SK-N-MC (cell line): Measurements from ENCODE around the gene UPF3B.

Experiments
- DNase-seq: peaks from one replicate; pipeline ENCODE4 v3.0.0-alpha.2; 2011; ENCODE audit warnings: low read depth, low spot score
- H3K27ac ChIP-seq: fragments of 200-600 bp; sonication (generic); 2 replicates; pipeline ENCODE4 v1.5.1; 2016; ENCODE audit warnings: mixed run types
- H3K36me3 ChIP-seq: fragments of 200-600 bp; sonication (generic); 2 replicates; pipeline ENCODE4 v1.6.1; 2017; ENCODE audit warnings: antibody characterized with exemption, low read length, mixed read lengths; ENCODE audit not compliant: insufficient read depth
- H3K4me3 ChIP-seq: fragments of 200-600 bp; sonication (generic); 2 replicates; pipeline ENCODE4 v1.5.1; 2016
- H3K9ac ChIP-seq: fragments of 200-600 bp; sonication (generic); 2 replicates; pipeline ENCODE4 v1.8.0; 2017; ENCODE audit warnings: mixed run types, mixed read lengths; ENCODE audit not compliant: insufficient read length
- H3K9me3 ChIP-seq: fragments of 200-600 bp; sonication (generic); 2 replicates; pipeline ENCODE4 v1.6.1; 2017; ENCODE audit warnings: low read depth, mild to moderate bottlenecking, antibody characterized with exemption, low read length, moderate library complexity, mixed read lengths
- EZH2 ChIP-seq: fragments of 200-600 bp; sonication (generic); IDR thresholded peaks from one replicate; pipeline ENCODE4 v1.6.1; 2017; ENCODE audit warnings: antibody characterized with exemption
- FOXP2 ChIP-seq: optimal IDR thresholded peaks from 2 replicates; pipeline ENCODE3; 2011; ENCODE audit warnings: mild to moderate bottlenecking, moderate library complexity; ENCODE audit not compliant: insufficient read depth; ENCODE audit errors: extremely low read length, control extremely low read depth
- POLR2AphosphoS5 ChIP-seq: IDR thresholded peaks from 2 replicates; pipeline ENCODE4 v1.6.1; 2012; ENCODE audit warnings: mild to moderate bottlenecking, low read depth, low read length, borderline replicate concordance

Gene UPF3B

GRCh38 chrX:119880552-119881437 is 28.0 kb upstream of the UPF3B start:
- no peak for TF ChIP-seq EZH2
- TF ChIP-seq FOXP2, result no peak
- TF ChIP-seq POLR2AphosphoS5, result no peak
- DNase-seq, result no peak
- Histone ChIP-seq H3K9ac (no peak overlapping the region), H3K4me3 (no peak overlapping the region), H3K36me3 (peaks cover 9% of the 10 kb centered on the region), H3K27ac (no peak overlapping the region), H3K9me3 (no peaks in the 10 kb centered on the region)

- H3K9me3 ChIP-seq, result no peaks in the 10 kb centered on the region
These were observed 27.3 kb upstream of the UPF3B start for GRCh38 chrX:119880076-119880475.

DNA sequence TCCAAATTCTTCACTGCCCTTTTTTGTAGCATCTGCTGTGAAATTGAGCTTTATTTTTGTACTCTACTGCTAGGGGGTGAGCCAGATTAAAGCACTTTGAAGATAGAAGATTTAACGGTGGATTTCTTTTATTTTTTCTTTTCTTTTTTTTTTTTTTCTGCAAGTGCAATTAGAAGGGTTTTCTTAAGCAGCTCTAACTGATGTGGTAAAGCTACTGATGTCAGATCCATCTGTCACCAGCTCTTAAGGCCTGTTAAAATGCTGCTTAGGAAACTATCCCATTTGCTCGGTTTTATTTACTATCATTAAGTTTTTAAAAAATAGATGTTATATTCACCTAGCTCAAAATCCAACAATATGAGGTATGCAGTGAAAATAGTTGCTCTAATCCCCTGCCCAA is 26.0 kb upstream of the UPF3B start:
- no peak for DNase-seq
- Histone ChIP-seq H3K9ac (no peak overlapping the region), H3K9me3 (no peaks in the 10 kb centered on the region), H3K27ac (no peak overlapping the region), H3K4me3 (no peak overlapping the region), H3K36me3 (peaks cover 19% of the 10 kb centered on the region)
- TF ChIP-seq POLR2AphosphoS5, result no peak
- no peak for TF ChIP-seq FOXP2
- no peak for TF ChIP-seq EZH2

More at GRCh38 chrX:119880076-119880475, 27.3 kb upstream of the UPF3B start:
- DNase-seq, result no peak
- H3K27ac ChIP-seq, result no peak overlapping the region
- no peak overlapping the region for H3K4me3 ChIP-seq
- TF ChIP-seq EZH2, result no peak
- peaks cover 16% of the 10 kb centered on the region for H3K36me3 ChIP-seq
- H3K9ac ChIP-seq, result no peak overlapping the region

GRCh38 chrX:119871599-119872395 is 19.0 kb upstream of the UPF3B start, which contains the start of the genes NDUFA1 and RNF113A:
Gene NDUFA1, plus strand, starts transcription at chrX:119871832. Its CDS starts 80 bp downstream, at chrX:119871912.
Gene RNF113A, minus strand, starts transcription at chrX:119871733. Its CDS starts 120 bp downstream, at chrX:119871613.
- Histone ChIP-seq H3K4me3 (peak within 1 kb of the TSS; percentile 93), H3K36me3 (peaks cover 11% of the 10 kb centered on the region; the same call in 1 of the 2 replicates), H3K27ac (peak within 1 kb of the TSS; percentile 93), H3K9ac (peak within 1 kb of the TSS; percentile 88), H3K9me3 (no peaks in the 10 kb centered on the region)
- TF ChIP-seq POLR2AphosphoS5 (peak; percentile 82), EZH2 (no peak)
- DNase-seq, result no peak

DNA sequence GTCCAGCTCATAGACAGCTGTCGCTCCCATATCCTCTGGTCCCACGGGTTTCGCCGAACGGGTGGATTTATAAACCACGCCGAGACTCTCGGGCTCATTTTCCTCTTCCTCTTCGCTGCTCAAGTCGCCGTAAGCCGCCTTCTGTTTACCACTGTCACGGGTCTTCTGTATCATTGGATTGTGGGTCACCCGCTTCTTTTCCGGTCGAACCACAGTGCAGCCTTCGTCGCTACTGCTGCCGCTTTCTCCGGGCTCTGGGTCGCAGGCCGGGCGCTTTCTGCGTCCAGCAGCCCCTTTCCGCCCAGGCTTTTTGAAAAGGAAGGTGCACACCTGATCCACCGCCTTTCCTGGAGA is 18.5 kb upstream of the UPF3B start:
- H3K9me3 ChIP-seq, result no peaks in the 10 kb centered on the region
- peaks cover 11% of the 10 kb centered on the region; the same call in 1 of the 2 replicates for H3K36me3 ChIP-seq
- H3K9ac ChIP-seq, result peak overlapping the region; percentile 88
- H3K4me3 ChIP-seq, result peak overlapping the region; percentile 93
- TF ChIP-seq FOXP2 (no peak), EZH2 (no peak), POLR2AphosphoS5 (no peak)
- peak overlapping the region; percentile 93; the same call in 1 of the 2 replicates for H3K27ac ChIP-seq
- DNase-seq, result no peak

DNA sequence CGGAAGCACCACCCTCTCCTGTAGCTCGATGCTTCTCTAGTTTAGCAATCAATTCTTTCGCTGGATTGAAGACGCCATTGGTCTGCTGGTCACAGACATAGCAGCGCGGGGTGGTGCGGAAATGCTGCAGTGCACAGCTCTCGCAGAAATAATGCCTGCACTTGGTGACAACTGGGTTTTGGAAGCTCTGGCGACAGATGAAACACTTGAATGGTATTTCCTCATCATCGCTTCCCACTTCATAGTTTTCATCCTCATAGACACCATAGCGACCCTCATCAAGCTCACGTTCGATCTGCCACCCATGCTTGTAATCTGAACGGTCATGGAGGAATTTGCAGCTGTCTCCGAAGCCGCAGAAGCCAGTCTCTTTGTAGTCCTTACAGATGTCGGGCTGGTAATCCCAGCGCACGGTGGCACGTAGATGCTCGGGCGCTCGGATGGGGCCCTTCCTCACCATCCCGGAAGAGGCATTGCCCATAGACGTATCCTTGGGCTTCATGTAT is 17.9 kb upstream of the UPF3B start:
- H3K9me3 ChIP-seq, result no peaks in the 10 kb centered on the region
- no peak for DNase-seq
- H3K27ac ChIP-seq, result no peak overlapping the region
- H3K9ac ChIP-seq, result peak overlapping the region; percentile 88
- H3K36me3 ChIP-seq, result peaks cover 9% of the 10 kb centered on the region; the same call in 1 of the 2 replicates
- TF ChIP-seq POLR2AphosphoS5, result no peak
- no peak for TF ChIP-seq EZH2
- TF ChIP-seq FOXP2, result no peak
- H3K4me3 ChIP-seq, result peak overlapping the region; percentile 93

GRCh38 chrX:119853444-119853843 is 681 bp upstream of the UPF3B start:
- Histone ChIP-seq H3K4me3 (peak overlapping the region; percentile 90), H3K36me3 (peaks cover 18% of the 10 kb centered on the region), H3K27ac (peak overlapping the region; percentile 45; the same call in 1 of the 2 replicates), H3K9ac (peak overlapping the region; percentile 80), H3K9me3 (no peaks in the 10 kb centered on the region)
- no peak for TF ChIP-seq POLR2AphosphoS5
- no peak for DNase-seq

- H3K4me3 ChIP-seq, result no peak overlapping the region
- H3K9me3 ChIP-seq, result no peaks in the 10 kb centered on the region
- TF ChIP-seq EZH2, result no peak
- TF ChIP-seq FOXP2, result no peak
- no peak for TF ChIP-seq POLR2AphosphoS5
- H3K27ac ChIP-seq, result no peak overlapping the region
- no peak for DNase-seq
- peaks cover 40% of the 10 kb centered on the region for H3K36me3 ChIP-seq
- H3K9ac ChIP-seq, result no peak overlapping the region
These were observed 18.9 kb downstream of the UPF3B start for GRCh38 chrX:119833905-119834304.
